ENCODE results near the gene SNED1.

- TF ChIP-seq BCL6 (CRISPR knock-in tag; IDR thresholded peaks at IDR 0.05) (no peak), MAX (CRISPR knock-in tag; IDR thresholded peaks at IDR 0.05) (no peak), MIER1 (IDR thresholded peaks at IDR 0.05; ENCODE audit: low read depth) (no peak), JUNB (CRISPR knock-in tag; conservative IDR thresholded peaks at IDR 0.05) (no peak), TRIM24 (IDR thresholded peaks at IDR 0.05) (no peak), ZNF561 (CRISPR knock-in tag; conservative IDR thresholded peaks at IDR 0.05) (no peak), POLR2B (IDR thresholded peaks at IDR 0.05; ENCODE audit: low read depth, partially characterized antibody) (no peak), POLR2AphosphoS5 (IDR thresholded peaks at IDR 0.05; ENCODE audit: control insufficient read depth, insufficient read depth, low read depth, low read length) (no peak), USF2 (CRISPR knock-in tag; IDR thresholded peaks at IDR 0.05) (no peak)
These were observed 142.9 kb downstream of the SNED1 start for GRCh38 chr2:241141214-241141770.
